NCI-H2171 (cell line): ENCODE results near the gene TNRC6B.
"Not testable (repeated sequence)": the region's sequence is repeated elsewhere in the genome, so short reads cannot be mapped to it uniquely, and the experiment has no call there.

Experiments used
- DNase-seq: peaks from one replicate; lab custom pipeline; 2025; lab: John Stamatoyannopoulos, UW

The TNRC6B gene

GRCh38 chr22:40177738-40178416 lies at the start of gene TNRC6B:
Gene TNRC6B, plus strand, starts transcription at chr22:40177925. Its CDS starts 211 bp downstream, at chr22:40178136.
- DNase-seq: peak; percentile 94

- DNase-seq: no peak
These were observed 48.7 kb upstream of the TNRC6B start for GRCh38 chr22:40128989-40129388.

GRCh38 chr22:40137132-40137531 lies 40.6 kb upstream of the TNRC6B start:
- DNase-seq: no peak

- DNase-seq: no peak
These were observed 38.9 kb upstream of the TNRC6B start for GRCh38 chr22:40138866-40139265.

- DNase-seq: no peak
These were observed 30.1 kb upstream of the TNRC6B start for GRCh38 chr22:40147388-40148176.

GRCh38 chr22:40153192-40153591 lies 24.5 kb upstream of the TNRC6B start:
- DNase-seq: no peak

- no peak for DNase-seq
These were observed 24.0 kb upstream of the TNRC6B start for GRCh38 chr22:40153705-40154104.

GRCh38 chr22:40156001-40156516 lies 21.7 kb upstream of the TNRC6B start:
- no peak for DNase-seq

- DNase-seq: not testable (repeated sequence)
These were observed 21.0 kb upstream of the TNRC6B start for GRCh38 chr22:40156682-40157081.

GRCh38 chr22:40157330-40157945 lies 20.3 kb upstream of the TNRC6B start:
- DNase-seq: no peak

GRCh38 chr22:40161194-40161593 lies 16.5 kb upstream of the TNRC6B start:
- DNase-seq: no peak

GRCh38 chr22:40165537-40165936 lies 12.2 kb upstream of the TNRC6B start:
- DNase-seq: not testable (repeated sequence)

- DNase-seq: no peak
These were observed 2.0 kb upstream of the TNRC6B start for GRCh38 chr22:40175611-40176244.

GRCh38 chr22:40176921-40177737 lies 596 bp upstream of the TNRC6B start:
- DNase-seq: no peak

GRCh38 chr22:40178417-40179409 lies 988 bp downstream of the TNRC6B start:
- DNase-seq: peak; percentile 36

- DNase-seq: no peak
These were observed 1.8 kb downstream of the TNRC6B start for GRCh38 chr22:40179526-40179925.

GRCh38 chr22:40180403-40180802 lies 2.7 kb downstream of the TNRC6B start:
- DNase-seq: no peak

GRCh38 chr22:40181323-40181722 lies 3.6 kb downstream of the TNRC6B start:
- no peak for DNase-seq

- no peak for DNase-seq
These were observed 4.6 kb downstream of the TNRC6B start for GRCh38 chr22:40182231-40182835.
